H9 (cell line): ENCODE data around the gene MOSMO. TPM values are rescaled to one million over a fixed set of nuclear protein-coding genes. Genes with fewer than 3 reads are reported as not detected.
A peak's percentile ranks its signal among the peaks of the same experiment; 100 is the strongest.

ENCODE experiments used
- DNase-seq: peaks from one replicate; pipeline ENCODE4 v3.0.0-alpha.2; 2017
- H2AFZ ChIP-seq: one replicate; pipeline ENCODE4 v1.6.1; 2013; ENCODE audit warnings: mild to moderate bottlenecking, low read length, control low read depth, moderate library complexity
- H2AK5ac ChIP-seq: 2 replicates; pipeline ENCODE4 v1.6.1; 2013; ENCODE audit warnings: low read length, control low read depth, mixed read lengths; ENCODE audit not compliant: insufficient read length
- H2BK120ac ChIP-seq: one replicate; pipeline ENCODE4 v1.6.1; 2013; ENCODE audit warnings: low read depth, mild to moderate bottlenecking, low read length, control low read depth, inconsistent platforms; ENCODE audit not compliant: poor library complexity, severe bottlenecking
- H2BK12ac ChIP-seq: 2 replicates; pipeline ENCODE4 v1.6.1; 2013; ENCODE audit warnings: low read length, control low read depth, mixed read lengths, low read depth; ENCODE audit not compliant: insufficient read length
- H2BK15ac ChIP-seq: 2 replicates; pipeline ENCODE4 v1.6.1; 2013; ENCODE audit warnings: low read depth, low read length, control low read depth
- H2BK20ac ChIP-seq: one replicate; pipeline ENCODE4 v1.6.1; 2013; ENCODE audit warnings: low read depth, mild to moderate bottlenecking, low read length, control low read depth, inconsistent platforms; ENCODE audit not compliant: poor library complexity, severe bottlenecking
- H2BK5ac ChIP-seq: 2 replicates; pipeline ENCODE4 v1.6.1; 2013; ENCODE audit warnings: low read length, control low read depth, mixed read lengths; ENCODE audit not compliant: insufficient read length
- H3K14ac ChIP-seq: 2 replicates; pipeline ENCODE4 v1.6.1; 2013; ENCODE audit warnings: low read length, control low read depth; ENCODE audit not compliant: insufficient read depth
- H3K18ac ChIP-seq: 2 replicates; pipeline ENCODE4 v1.6.1; 2013; ENCODE audit warnings: low read depth, mild to moderate bottlenecking, mixed read lengths, low read length, control low read depth; ENCODE audit not compliant: insufficient read length
- H3K23ac ChIP-seq: 2 replicates; pipeline ENCODE4 v1.6.1; 2013; ENCODE audit warnings: low read length, control low read depth, mixed read lengths, low read depth; ENCODE audit not compliant: insufficient read length
- H3K23me2 ChIP-seq: 2 replicates; pipeline ENCODE4 v1.6.1; 2013; ENCODE audit warnings: low read depth, mild to moderate bottlenecking, mixed read lengths, low read length, control low read depth; ENCODE audit not compliant: insufficient read length, poor library complexity, severe bottlenecking
- H3K27ac ChIP-seq: 2 replicates; pipeline ENCODE4 v1.5.1; 2013; ENCODE audit warnings: low read length, control low read depth, mixed read lengths, low read depth; ENCODE audit not compliant: insufficient read length
- H3K27me3 ChIP-seq: 2 replicates; pipeline ENCODE4 v1.6.1; 2013; ENCODE audit warnings: low read length, control low read depth, inconsistent platforms; ENCODE audit not compliant: insufficient read depth
- H3K4ac ChIP-seq: 2 replicates; pipeline ENCODE4 v1.6.1; 2013; ENCODE audit warnings: low read depth, mild to moderate bottlenecking, control low read depth, inconsistent platforms, low read length, moderate library complexity
- H3K4me1 ChIP-seq: 2 replicates; pipeline ENCODE4 v1.6.1; 2013; ENCODE audit warnings: low read length, control low read depth, inconsistent platforms; ENCODE audit not compliant: insufficient read depth
- H3K4me2 ChIP-seq: 2 replicates; pipeline ENCODE4 v1.6.1; 2013; ENCODE audit warnings: low read length, control low read depth, mixed read lengths; ENCODE audit not compliant: insufficient read length, insufficient read depth
- H3K56ac ChIP-seq: 2 replicates; pipeline ENCODE4 v1.6.1; 2013; ENCODE audit warnings: low read depth, mild to moderate bottlenecking, mixed read lengths, low read length, control low read depth; ENCODE audit not compliant: insufficient read length
- H3K79me1 ChIP-seq: 2 replicates; pipeline ENCODE4 v1.6.1; 2013; ENCODE audit warnings: low read depth, mild to moderate bottlenecking, moderate library complexity, low read length, control low read depth, inconsistent platforms; ENCODE audit not compliant: insufficient read depth, poor library complexity, severe bottlenecking
- H3K79me2 ChIP-seq: 2 replicates; pipeline ENCODE4 v1.6.1; 2013; ENCODE audit warnings: low read length, control low read depth, inconsistent platforms; ENCODE audit not compliant: insufficient read depth
- H3K9ac ChIP-seq: 2 replicates; pipeline ENCODE4 v1.6.1; 2013; ENCODE audit warnings: low read length, control low read depth, mixed read lengths; ENCODE audit not compliant: insufficient read length; ENCODE audit errors: extremely low read depth
- H3K9me3 ChIP-seq: one replicate; pipeline ENCODE4 v1.6.1; 2013; ENCODE audit warnings: low read depth, low read length, inconsistent platforms; ENCODE audit not compliant: control insufficient read depth
- H3T11ph ChIP-seq: one replicate; pipeline ENCODE4 v1.6.1; 2013; ENCODE audit warnings: mild to moderate bottlenecking, low read length, control low read depth, inconsistent platforms
- H4K20me1 ChIP-seq: one replicate; pipeline ENCODE4 v1.6.1; 2013; ENCODE audit not compliant: control insufficient read depth, insufficient read length, insufficient read depth
- H4K5ac ChIP-seq: 2 replicates; pipeline ENCODE4 v1.6.1; 2013; ENCODE audit warnings: low read depth, mild to moderate bottlenecking, mixed read lengths, low read length, control low read depth; ENCODE audit not compliant: insufficient read length
- H4K8ac ChIP-seq: replicated peaks from 2 replicates; pipeline ENCODE4 v1.6.1; 2013; ENCODE audit warnings: low read length, control low read depth, mixed read lengths, low read depth; ENCODE audit not compliant: insufficient read length
- H4K91ac ChIP-seq: 2 replicates; pipeline ENCODE4 v1.6.1; 2013; ENCODE audit warnings: low read depth, mild to moderate bottlenecking, moderate library complexity, mixed read lengths, low read length, control low read depth; ENCODE audit not compliant: insufficient read length
- H3K27ac Mint-ChIP-seq, 3 experiments: 2 replicates in 2 of 3; 3 replicates in 1 of 3; pipeline ENCODE4 v1.8.0; 2020 to 2021; ENCODE audit warnings: mixed read lengths in 3 of 3, mild to moderate bottlenecking in 1 of 3, moderate library complexity in 1 of 3
- H3K27me3 Mint-ChIP-seq: 2 replicates; pipeline ENCODE4 v1.8.0; 2021; ENCODE audit warnings: low read depth, mild to moderate bottlenecking, moderate library complexity, mixed read lengths
- H3K36me3 Mint-ChIP-seq, 3 experiments: 2 replicates in 2 of 3; 3 replicates in 1 of 3; pipeline ENCODE4 v1.8.0; 2020 to 2021; ENCODE audit warnings: low read depth in 3 of 3, mixed read lengths in 3 of 3; ENCODE audit not compliant: insufficient read depth in 1 of 3
- H3K4me1 Mint-ChIP-seq, 2 experiments: 2 replicates each; pipeline ENCODE4 v1.8.0; 2020; ENCODE audit warnings: mixed read lengths in 2 of 2
- H3K4me3 Mint-ChIP-seq, 2 experiments: 2 replicates in 1 of 2; 3 replicates in 1 of 2; pipeline ENCODE4 v1.8.0; 2020 to 2021; ENCODE audit warnings: mild to moderate bottlenecking in 2 of 2, mixed read lengths in 2 of 2, moderate library complexity in 1 of 2
- H3K9me3 Mint-ChIP-seq, 2 experiments: 2 replicates in 1 of 2; 3 replicates in 1 of 2; pipeline ENCODE4 v1.8.0; 2020; ENCODE audit warnings: mild to moderate bottlenecking in 2 of 2, mixed read lengths in 2 of 2, moderate library complexity in 1 of 2
- total RNA-seq: library from RNA; stranded (reverse); gene quantifications from 2 replicates; pipeline ENCODE4 v1.2.1, GENCODE V29; 2021
- TF ChIP-seq, protein P1 (sequence below): fragments of 200-600 bp; sonication (generic); conservative IDR thresholded peaks from 3 replicates; pipeline ENCODE4 v1.8.0; 2021; ENCODE audit warnings: antibody characterized with exemption, mild to moderate bottlenecking

The MOSMO gene
- total RNA-seq, 1 experiment from 2014 or later = 13.5 TPM

DNA sequence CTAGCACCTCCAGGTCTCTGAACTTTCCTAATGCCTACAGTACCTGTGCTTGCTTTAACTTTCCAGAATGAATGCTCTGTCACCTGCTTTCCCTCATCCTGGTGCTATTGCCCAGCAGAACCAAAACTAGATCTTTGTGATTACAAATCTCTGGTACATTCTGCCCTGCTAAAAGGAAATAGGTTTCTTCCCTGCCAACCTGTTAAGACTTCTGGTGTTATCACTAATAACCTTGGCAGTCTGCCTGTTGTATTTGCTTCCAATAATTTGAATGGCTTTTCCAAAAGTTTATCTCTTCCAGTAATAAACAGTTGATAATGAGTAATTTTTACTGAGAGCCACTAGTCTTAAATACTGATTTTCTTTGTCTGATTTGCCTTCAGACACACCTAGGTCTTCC is 22.4 kb upstream of the MOSMO start:
- no peak overlapping the region for H2BK12ac ChIP-seq
- H3K27me3 ChIP-seq = no peaks in the 10 kb centered on the region
- no peak overlapping the region for H3K4me3 Mint-ChIP-seq
- no peaks in the 10 kb centered on the region for H3K27me3 Mint-ChIP-seq
- no peaks in the 10 kb centered on the region for H3K9me3 Mint-ChIP-seq
- H3K79me2 ChIP-seq = no peaks in the 10 kb centered on the region
- no peak overlapping the region for H3K23ac ChIP-seq
- H3K27ac ChIP-seq = no peak overlapping the region
- H3K9ac ChIP-seq = no peak overlapping the region
- H2AFZ ChIP-seq = no peak overlapping the region
- H3K18ac ChIP-seq = no peak overlapping the region
- no peaks in the 10 kb centered on the region for H3K4me1 ChIP-seq
- TF ChIP-seq, protein P1, sequence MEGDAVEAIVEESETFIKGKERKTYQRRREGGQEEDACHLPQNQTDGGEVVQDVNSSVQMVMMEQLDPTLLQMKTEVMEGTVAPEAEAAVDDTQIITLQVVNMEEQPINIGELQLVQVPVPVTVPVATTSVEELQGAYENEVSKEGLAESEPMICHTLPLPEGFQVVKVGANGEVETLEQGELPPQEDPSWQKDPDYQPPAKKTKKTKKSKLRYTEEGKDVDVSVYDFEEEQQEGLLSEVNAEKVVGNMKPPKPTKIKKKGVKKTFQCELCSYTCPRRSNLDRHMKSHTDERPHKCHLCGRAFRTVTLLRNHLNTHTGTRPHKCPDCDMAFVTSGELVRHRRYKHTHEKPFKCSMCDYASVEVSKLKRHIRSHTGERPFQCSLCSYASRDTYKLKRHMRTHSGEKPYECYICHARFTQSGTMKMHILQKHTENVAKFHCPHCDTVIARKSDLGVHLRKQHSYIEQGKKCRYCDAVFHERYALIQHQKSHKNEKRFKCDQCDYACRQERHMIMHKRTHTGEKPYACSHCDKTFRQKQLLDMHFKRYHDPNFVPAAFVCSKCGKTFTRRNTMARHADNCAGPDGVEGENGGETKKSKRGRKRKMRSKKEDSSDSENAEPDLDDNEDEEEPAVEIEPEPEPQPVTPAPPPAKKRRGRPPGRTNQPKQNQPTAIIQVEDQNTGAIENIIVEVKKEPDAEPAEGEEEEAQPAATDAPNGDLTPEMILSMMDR = no peak
- H3K14ac ChIP-seq = no peak overlapping the region
- DNase-seq = no peak
- no peak overlapping the region for H2AK5ac ChIP-seq
- no peak overlapping the region for H2BK20ac ChIP-seq
- no peak overlapping the region for H3K56ac ChIP-seq
- no peaks in the 10 kb centered on the region for H4K20me1 ChIP-seq
- no peak overlapping the region for H4K5ac ChIP-seq
- H3K36me3 Mint-ChIP-seq = peaks cover 19 to 43% (median 29%) of the 10 kb centered on the region in 3 experiments; a peak in 6 of 7 replicates
- H4K91ac ChIP-seq = no peak overlapping the region
- H2BK120ac ChIP-seq = no peak overlapping the region
- H3K27ac Mint-ChIP-seq = peak overlapping the region in 1 of 3 experiments; percentile 80; a peak in 1 of 7 replicates
- no peak overlapping the region for H2BK15ac ChIP-seq
- no peaks in the 10 kb centered on the region for H3K79me1 ChIP-seq
- no peak overlapping the region for H3K4ac ChIP-seq
- no peaks in the 10 kb centered on the region for H3K23me2 ChIP-seq
- no peak overlapping the region for H2BK5ac ChIP-seq
- H3T11ph ChIP-seq = no peak overlapping the region
- no peaks in the 10 kb centered on the region for H3K9me3 ChIP-seq
- no peak overlapping the region for H3K4me2 ChIP-seq
- peaks cover 8% of the 10 kb centered on the region in 2 experiments for H3K4me1 Mint-ChIP-seq
- no peak overlapping the region for H4K8ac ChIP-seq
